ELR (cell line): ENCODE data around the gene DHCR24.
"Not testable (repeated sequence)": the region's sequence is repeated elsewhere in the genome, so short reads cannot be mapped to it uniquely, and the experiment has no call there.

Source experiments
- DNase-seq: peaks from one replicate; pipeline ENCODE4 v3.0.0-alpha.2; 2015; ENCODE audit warnings: low read depth

DHCR24 gene, protein sequence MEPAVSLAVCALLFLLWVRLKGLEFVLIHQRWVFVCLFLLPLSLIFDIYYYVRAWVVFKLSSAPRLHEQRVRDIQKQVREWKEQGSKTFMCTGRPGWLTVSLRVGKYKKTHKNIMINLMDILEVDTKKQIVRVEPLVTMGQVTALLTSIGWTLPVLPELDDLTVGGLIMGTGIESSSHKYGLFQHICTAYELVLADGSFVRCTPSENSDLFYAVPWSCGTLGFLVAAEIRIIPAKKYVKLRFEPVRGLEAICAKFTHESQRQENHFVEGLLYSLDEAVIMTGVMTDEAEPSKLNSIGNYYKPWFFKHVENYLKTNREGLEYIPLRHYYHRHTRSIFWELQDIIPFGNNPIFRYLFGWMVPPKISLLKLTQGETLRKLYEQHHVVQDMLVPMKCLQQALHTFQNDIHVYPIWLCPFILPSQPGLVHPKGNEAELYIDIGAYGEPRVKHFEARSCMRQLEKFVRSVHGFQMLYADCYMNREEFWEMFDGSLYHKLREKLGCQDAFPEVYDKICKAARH

GRCh38 chr1:54886724-54887664 is at the start of gene DHCR24:
TSS of gene DHCR24 (minus strand) at chr1:54887195. CDS start at chr1:54887119, 76 bp downstream.
- peak; percentile 85 for DNase-seq

GRCh38 chr1:54936791-54937190 is 49.8 kb upstream of the DHCR24 start:
- DNase-seq: no peak

DNA sequence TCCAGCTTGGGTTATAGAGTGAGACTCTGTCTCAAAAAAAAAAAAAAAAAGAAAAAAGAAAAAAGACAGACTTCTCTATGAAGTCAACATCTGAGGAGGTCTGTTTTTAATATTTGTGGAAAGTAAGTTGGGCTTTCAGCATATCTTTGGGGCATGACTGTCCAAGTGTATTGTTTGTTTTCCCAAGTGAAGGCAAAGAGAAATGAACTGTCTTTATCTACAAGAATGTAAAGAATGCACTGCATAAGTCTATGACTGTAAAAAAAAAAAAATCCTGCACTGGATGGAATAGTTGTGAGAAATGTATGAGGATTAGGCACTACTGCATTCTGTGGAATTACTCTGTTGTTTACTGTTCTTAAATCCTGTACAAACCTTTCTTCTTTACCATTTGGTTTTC is 47.9 kb upstream of the DHCR24 start:
- peak; percentile 89 for DNase-seq

GRCh38 chr1:54934081-54934480 is 47.1 kb upstream of the DHCR24 start:
- not testable (repeated sequence) for DNase-seq

DNA sequence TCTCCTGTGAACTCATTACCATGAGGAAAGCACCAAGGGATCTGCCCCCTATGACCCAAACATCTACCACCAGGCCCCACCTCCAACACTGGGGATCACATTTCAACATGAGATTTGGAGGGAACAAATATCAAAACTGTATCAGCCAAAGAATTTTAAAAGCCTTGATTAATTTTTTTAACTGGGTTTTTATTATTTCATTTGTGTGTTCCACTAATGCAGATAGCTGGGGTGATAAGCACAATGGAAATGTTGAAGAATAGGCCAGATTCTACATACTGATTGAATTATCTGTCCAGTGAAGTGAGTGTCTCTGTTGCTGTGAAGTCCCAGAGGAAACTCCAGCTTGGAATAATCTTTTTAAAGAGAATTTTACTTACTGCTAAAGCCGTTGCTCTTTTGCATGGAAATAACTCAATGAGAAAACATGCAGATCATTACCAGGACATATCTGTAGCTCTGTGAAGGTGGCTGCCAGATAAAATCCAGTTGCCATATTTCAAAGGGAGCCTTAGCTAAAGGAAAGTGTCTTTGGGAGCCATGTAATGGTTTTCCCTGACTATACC is 44.4 kb upstream of the DHCR24 start:
- DNase-seq: no peak

GRCh38 chr1:54929700-54930099 is 42.7 kb upstream of the DHCR24 start:
- DNase-seq: no peak

- no peak for DNase-seq
Observed at GRCh38 chr1:54928327-54928726, 41.3 kb upstream of the DHCR24 start.

DNA sequence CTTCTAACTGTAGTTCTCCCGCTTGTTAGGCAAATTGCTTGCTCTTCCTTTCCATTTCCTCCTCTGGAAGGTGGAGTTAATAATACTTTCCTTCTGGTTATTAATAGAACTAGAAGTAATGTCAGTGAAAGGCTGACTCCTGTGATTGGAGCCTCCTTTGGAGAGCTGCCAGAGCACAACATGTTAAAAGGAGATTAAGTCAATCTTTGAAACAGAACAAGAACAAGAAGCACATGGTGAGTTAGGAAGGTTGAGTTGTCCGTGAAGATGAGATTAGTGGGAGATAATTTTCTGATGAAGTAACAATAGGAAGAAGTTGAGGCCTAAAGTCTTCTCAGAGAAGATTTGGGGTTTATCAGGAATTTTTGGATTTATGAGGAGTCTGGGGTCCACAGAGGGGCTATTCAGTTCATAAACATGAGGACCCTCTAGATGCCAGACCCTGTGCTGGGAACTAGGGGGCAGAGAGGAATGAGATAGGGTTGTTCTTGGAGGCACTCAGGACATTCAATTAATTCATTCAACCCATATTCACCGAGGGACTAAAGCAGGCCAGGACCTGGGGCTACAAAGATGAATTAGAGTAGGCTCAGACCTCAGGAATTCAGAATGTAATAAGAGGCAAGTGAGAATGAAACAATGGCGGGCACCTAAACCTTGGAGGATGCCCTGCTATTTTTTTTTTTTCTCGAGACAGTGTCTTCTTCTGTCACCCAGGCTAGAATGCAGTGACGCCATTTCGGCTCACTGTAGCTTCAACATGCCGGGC is 40.7 kb upstream of the DHCR24 start:
- no peak for DNase-seq

GRCh38 chr1:54926970-54927369 is 40.0 kb upstream of the DHCR24 start:
- DNase-seq: no peak

DNA sequence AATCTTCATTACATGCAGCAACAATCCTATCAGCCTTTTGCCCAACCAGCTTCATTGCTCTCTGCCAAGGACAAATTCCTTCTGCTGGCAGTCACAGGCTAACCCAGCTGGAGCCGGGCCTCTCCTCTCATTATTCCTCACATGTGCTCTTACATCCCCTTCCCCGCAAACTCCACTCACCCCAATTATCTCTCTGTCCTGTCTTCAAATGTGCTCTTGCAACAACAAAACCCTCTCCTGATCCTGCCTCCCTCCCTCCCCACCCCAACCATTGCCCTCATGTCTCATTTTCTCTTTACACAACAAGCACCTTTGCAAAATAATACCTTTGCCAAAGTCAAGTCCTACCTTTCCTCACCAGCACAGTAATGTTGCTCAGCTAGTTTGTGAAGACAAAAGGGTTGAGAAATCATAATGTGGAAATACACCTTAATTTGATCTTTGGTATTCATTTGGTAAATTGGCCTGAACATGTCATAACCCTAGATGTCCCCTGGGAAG is 36.0 kb upstream of the DHCR24 start:
- no peak for DNase-seq

GRCh38 chr1:54922040-54922761 is 35.2 kb upstream of the DHCR24 start:
- DNase-seq: no peak

DNA sequence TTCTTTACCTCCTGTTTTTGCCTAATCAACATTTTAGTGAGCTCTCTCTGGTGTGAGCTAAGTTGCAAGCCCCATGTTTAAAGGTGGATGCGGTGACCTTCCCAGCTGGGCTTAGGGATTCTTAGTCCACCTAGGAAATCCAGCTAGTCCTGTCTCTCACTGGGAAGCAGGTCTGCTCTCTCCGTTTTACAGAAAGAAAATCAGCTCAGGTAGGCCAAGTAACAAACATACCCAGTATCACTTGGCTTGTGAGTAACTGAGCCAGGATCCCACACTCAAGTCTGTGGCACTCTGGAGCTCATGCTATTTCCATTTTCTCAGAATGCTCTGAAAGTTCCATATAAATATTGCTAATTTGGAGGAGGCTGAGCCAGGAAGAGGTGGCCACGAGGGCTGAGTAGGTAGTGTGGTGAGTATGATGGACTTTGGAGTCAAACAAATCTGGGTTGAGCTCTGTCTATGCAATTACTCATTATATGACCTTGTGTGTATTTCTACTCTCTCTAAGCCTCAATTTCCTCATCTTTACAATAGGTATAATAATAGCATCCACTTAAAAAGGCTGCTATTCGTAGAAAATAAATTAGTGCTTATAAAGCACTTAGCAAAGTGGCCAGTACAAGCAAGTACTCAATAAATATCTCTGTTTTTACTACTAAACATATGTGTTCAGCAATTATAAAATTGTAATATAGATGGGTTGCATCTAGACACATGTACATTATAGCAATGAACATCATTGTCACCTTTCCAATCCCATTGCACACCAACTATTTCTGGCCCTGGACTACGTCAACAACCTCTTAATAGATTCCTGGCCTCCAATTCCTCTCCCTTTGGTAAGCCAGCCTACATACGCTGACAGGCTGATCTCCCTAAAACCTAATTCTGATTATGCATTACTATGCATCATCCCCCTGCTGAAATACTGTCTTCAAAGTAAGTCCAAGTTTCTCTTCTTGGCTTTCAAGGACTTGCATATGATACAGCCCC is 32.7 kb upstream of the DHCR24 start:
- no peak for DNase-seq

GRCh38 chr1:54911076-54911475 is 24.1 kb upstream of the DHCR24 start:
- not testable (repeated sequence) for DNase-seq

- DNase-seq: no peak
Observed at GRCh38 chr1:54906586-54906985, 19.6 kb upstream of the DHCR24 start.

DNA sequence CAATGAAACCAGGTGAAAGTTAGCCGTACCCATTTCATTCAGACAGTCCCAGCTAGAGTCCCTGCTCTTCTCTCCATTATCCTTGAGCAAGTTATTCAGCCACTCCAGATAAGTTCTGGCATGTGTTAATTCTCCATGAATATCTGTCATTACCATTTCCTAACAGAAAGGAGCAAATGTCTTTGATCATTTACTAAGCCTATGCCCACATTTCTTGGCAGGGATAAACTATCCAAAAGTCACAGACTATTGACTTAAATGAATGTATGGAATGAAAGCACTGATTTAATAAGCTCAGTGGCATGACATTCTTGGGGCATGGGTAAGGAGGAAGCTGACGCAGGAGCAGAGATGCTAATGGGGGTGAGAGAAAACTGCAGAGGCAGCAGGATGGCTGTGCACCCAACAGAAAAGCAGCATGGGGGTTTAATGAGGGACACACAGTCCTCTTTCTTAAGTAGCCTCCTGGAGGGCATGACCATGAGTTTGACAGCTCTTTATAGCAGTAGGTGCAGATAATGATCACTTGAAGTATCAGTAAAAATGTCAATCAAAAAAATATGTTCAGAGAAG is 17.6 kb upstream of the DHCR24 start:
- DNase-seq: peak; percentile 87

- DNase-seq: no peak
Observed at GRCh38 chr1:54894271-54894670, 7.3 kb upstream of the DHCR24 start.

DNA sequence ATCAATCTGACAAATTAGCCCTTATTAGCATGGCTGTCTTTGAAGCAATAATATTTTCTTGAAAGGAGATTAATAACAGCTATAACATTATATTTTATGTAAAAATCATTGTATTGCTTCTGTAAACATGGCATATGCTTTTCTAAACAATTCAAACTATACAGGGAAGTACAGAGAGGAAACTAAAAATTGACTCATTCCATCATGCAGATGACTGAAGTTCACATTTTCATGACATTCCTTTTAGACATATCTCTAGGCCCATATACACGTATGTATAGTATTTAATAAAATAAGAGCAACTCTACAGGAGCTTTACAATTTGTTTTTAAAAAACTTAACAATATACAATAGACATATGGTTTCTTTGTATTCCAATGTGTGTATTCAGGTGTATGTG is 5.6 kb upstream of the DHCR24 start:
- no peak for DNase-seq

DNA sequence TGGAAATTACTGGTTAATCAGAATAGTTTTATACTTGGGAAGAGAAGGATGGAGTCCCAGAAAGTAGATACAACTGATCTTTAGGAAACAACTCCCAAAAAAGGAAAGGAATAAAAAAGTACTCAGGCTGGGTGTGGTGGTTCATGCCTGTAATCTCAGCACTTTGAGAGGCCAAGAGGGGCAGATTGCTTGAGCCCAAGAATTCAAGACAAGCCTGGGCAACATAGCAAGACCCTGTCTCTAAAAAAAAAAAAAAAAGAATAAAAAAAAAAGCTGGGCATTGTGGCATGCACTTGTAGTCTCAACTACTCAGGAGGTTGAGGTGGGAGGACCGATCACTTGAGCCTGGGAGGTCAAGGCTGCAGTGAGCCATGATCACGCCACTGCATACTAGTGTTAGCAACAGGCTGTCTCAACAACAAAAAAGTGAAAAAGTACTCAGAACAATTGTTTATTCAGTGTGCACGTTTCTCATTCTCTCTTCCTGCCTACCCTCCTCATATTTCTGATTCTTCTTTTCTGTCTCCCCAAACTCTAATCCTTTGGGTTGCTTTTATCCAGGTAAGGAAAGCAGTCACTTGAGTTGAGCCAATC is 2.2 kb upstream of the DHCR24 start:
- no peak for DNase-seq
